ENCODE data around the gene TRIM2. TPM values are rescaled to one million over a fixed set of nuclear protein-coding genes. Genes with fewer than 3 reads are reported as not detected.
"Not testable (repeated sequence)": the region's sequence is repeated elsewhere in the genome, so short reads cannot be mapped to it uniquely, and the experiment has no call there.

Gene TRIM2
- total RNA-seq, 2 donors from 2014 or later, result 0.32 to 4.4 TPM

GRCh38 chr4:153181700-153182099, 22.5 kb upstream of the TRIM2 start:
- ATAC-seq (no peak), DNase-seq (ENCODE audit: low spot score in 2 of 2) (no peak)
- Mint-ChIP-seq H3K9me3 (no peaks in the 10 kb centered on the region), H3K36me3 (no peaks in the 10 kb centered on the region), H3K27ac (no peak overlapping the region)

- no peak for DNase-seq (ENCODE audit: low spot score in 2 of 2)
- H3K36me3 Mint-ChIP-seq, result no peaks in the 10 kb centered on the region
- H3K27ac Mint-ChIP-seq, result no peak overlapping the region
- no peak for ATAC-seq
- H3K9me3 Mint-ChIP-seq, result peaks cover 0 to 4% of the 10 kb centered on the region in 2 donors
Observed at GRCh38 chr4:153183146-153183545, 21.1 kb upstream of the TRIM2 start.

- Mint-ChIP-seq H3K36me3 (no peaks in the 10 kb centered on the region), H3K27ac (no peak overlapping the region), H3K9me3 (peaks cover 0 to 4% of the 10 kb centered on the region in 2 donors)
- ATAC-seq (no peak), DNase-seq (ENCODE audit: low spot score in 2 of 2) (no peak)
Observed at GRCh38 chr4:153185331-153185852, 18.9 kb upstream of the TRIM2 start.

- ATAC-seq, result no peak
- Mint-ChIP-seq H3K27ac (no peak overlapping the region), H3K9me3 (peaks cover 0 to 4% of the 10 kb centered on the region in 2 donors), H3K36me3 (no peaks in the 10 kb centered on the region)
- DNase-seq (ENCODE audit: low spot score in 2 of 2), result no peak
Observed at GRCh38 chr4:153186046-153186728, 18.1 kb upstream of the TRIM2 start.

GRCh38 chr4:153189016-153189801, 15.0 kb upstream of the TRIM2 start:
- Mint-ChIP-seq H3K27ac (no peak overlapping the region), H3K36me3 (no peaks in the 10 kb centered on the region), H3K9me3 (peaks cover 0 to 4% of the 10 kb centered on the region in 2 donors)
- DNase-seq (ENCODE audit: low spot score in 2 of 2) (no peak), ATAC-seq (no peak)

- no peak for DNase-seq (ENCODE audit: low spot score in 2 of 2)
Observed at GRCh38 chr4:153191795-153192363, 12.4 kb upstream of the TRIM2 start.

GRCh38 chr4:153197301-153197700, 6.9 kb upstream of the TRIM2 start:
- DNase-seq (ENCODE audit: low spot score in 2 of 2) (no peak), ATAC-seq (no peak)
- no peaks in the 10 kb centered on the region for H3K36me3 Mint-ChIP-seq
- no peaks in the 10 kb centered on the region for H3K9me3 Mint-ChIP-seq
- H3K27ac Mint-ChIP-seq, result no peak overlapping the region

More at GRCh38 chr4:153191795-153192363, 12.4 kb upstream of the TRIM2 start:
- Mint-ChIP-seq H3K9me3 (peaks cover 0 to 4% of the 10 kb centered on the region in 2 donors), H3K36me3 (no peaks in the 10 kb centered on the region), H3K27ac (no peak overlapping the region)
- no peak for ATAC-seq

- H3K36me3 Mint-ChIP-seq, result no peaks in the 10 kb centered on the region
- no peak overlapping the region for H3K27ac Mint-ChIP-seq
- DNase-seq (ENCODE audit: low spot score in 2 of 2), result no peak
- no peaks in the 10 kb centered on the region for H3K9me3 Mint-ChIP-seq
- no peak for ATAC-seq
Observed at GRCh38 chr4:153198719-153199118, 5.5 kb upstream of the TRIM2 start.

GRCh38 chr4:153203746-153204145, 497 bp upstream of the TRIM2 start:
- not testable (repeated sequence) for ATAC-seq; DNase-seq (ENCODE audit: low spot score in 2 of 2); H3K27ac Mint-ChIP-seq; H3K9me3 Mint-ChIP-seq; H3K36me3 Mint-ChIP-seq

GRCh38 chr4:153204728-153205648, 745 bp downstream of the TRIM2 start:
- H3K36me3 Mint-ChIP-seq, result no peaks in the 10 kb centered on the region
- DNase-seq (ENCODE audit: low spot score in 2 of 2) (no peak), ATAC-seq (peak; percentile 48 to 65)
- peak overlapping the region in 1 of 2 donors; percentile 42 for H3K27ac Mint-ChIP-seq
- no peaks in the 10 kb centered on the region for H3K9me3 Mint-ChIP-seq

- peak overlapping the region in 1 of 2 donors; percentile 42 for H3K27ac Mint-ChIP-seq
- ATAC-seq (peak; percentile 76 to 82), DNase-seq (ENCODE audit: low spot score in 2 of 2) (peak in 1 of 2 donors; percentile 40)
- no peaks in the 10 kb centered on the region for H3K36me3 Mint-ChIP-seq
- H3K9me3 Mint-ChIP-seq, result no peaks in the 10 kb centered on the region
Observed at GRCh38 chr4:153205757-153206156, 1.5 kb downstream of the TRIM2 start.

GRCh38 chr4:153206534-153206933, 2.3 kb downstream of the TRIM2 start:
- ATAC-seq, result no peak
- H3K9me3 Mint-ChIP-seq, result no peaks in the 10 kb centered on the region
- no peak for DNase-seq (ENCODE audit: low spot score in 2 of 2)
- no peak overlapping the region for H3K27ac Mint-ChIP-seq
- no peaks in the 10 kb centered on the region for H3K36me3 Mint-ChIP-seq

GRCh38 chr4:153207027-153207426, 2.8 kb downstream of the TRIM2 start:
- DNase-seq (ENCODE audit: low spot score in 2 of 2), result no peak
- peak; percentile 65 to 71 for ATAC-seq
- peaks cover 0 to 4% of the 10 kb centered on the region in 2 donors for H3K9me3 Mint-ChIP-seq
- no peak overlapping the region for H3K27ac Mint-ChIP-seq
- no peaks in the 10 kb centered on the region for H3K36me3 Mint-ChIP-seq

GRCh38 chr4:153207567-153207966, 3.3 kb downstream of the TRIM2 start:
- ATAC-seq (no peak), DNase-seq (ENCODE audit: low spot score in 2 of 2) (no peak)
- H3K27ac Mint-ChIP-seq, result no peak overlapping the region
- no peaks in the 10 kb centered on the region for H3K36me3 Mint-ChIP-seq
- H3K9me3 Mint-ChIP-seq, result peaks cover 0 to 5% of the 10 kb centered on the region in 2 donors

- no peaks in the 10 kb centered on the region for H3K36me3 Mint-ChIP-seq
- H3K27ac Mint-ChIP-seq, result no peak overlapping the region
- DNase-seq (ENCODE audit: low spot score in 2 of 2), result no peak
- H3K9me3 Mint-ChIP-seq, result peaks cover 0 to 5% of the 10 kb centered on the region in 2 donors
- no peak for ATAC-seq
Observed at GRCh38 chr4:153209410-153209809, 5.2 kb downstream of the TRIM2 start.

- Mint-ChIP-seq H3K27ac (no peak overlapping the region), H3K9me3 (peaks cover 0 to 5% of the 10 kb centered on the region in 2 donors), H3K36me3 (no peaks in the 10 kb centered on the region)
- ATAC-seq (no peak), DNase-seq (ENCODE audit: low spot score in 2 of 2) (no peak)
Observed at GRCh38 chr4:153210727-153211126, 6.5 kb downstream of the TRIM2 start.
